ENCODE measurements around the gene ASCL2.
"Not testable (repeated sequence)": the region's sequence is repeated elsewhere in the genome, so short reads cannot be mapped to it uniquely, and the experiment has no call there.

ASCL2 gene

GRCh38 chr11:2289350-2289749 is 19.0 kb upstream of the ASCL2 start:
- Histone ChIP-seq H3K27me3 (ENCODE audit: control insufficient read depth, low read length) (no peaks in the 10 kb centered on the region), H4K20me1 (ENCODE audit: control insufficient read depth, insufficient read depth, low read depth, low read length) (no peaks in the 10 kb centered on the region), H3K4me1 (ENCODE audit: control insufficient read depth, low read length) (no peaks in the 10 kb centered on the region), H3K27ac (ENCODE audit: low read depth, low read length) (no peak overlapping the region), H3K9me2 (replicated peaks; ENCODE audit: control insufficient read depth, low read length) (no peaks in the 10 kb centered on the region), H3F3A (ENCODE audit: control insufficient read depth, insufficient read depth) (no peaks in the 10 kb centered on the region), H3K36me3 (ENCODE audit: control insufficient read depth, low read length) (no peaks in the 10 kb centered on the region), H3K9me3 (ENCODE audit: control insufficient read depth, insufficient read depth, low read length) (no peaks in the 10 kb centered on the region), H3K4me2 (ENCODE audit: low read length) (no peak overlapping the region), H3K79me2 (ENCODE audit: control insufficient read depth, low read length) (no peaks in the 10 kb centered on the region), H3K4me3 (ENCODE audit: low read length) (no peak overlapping the region)
- TF ChIP-seq EZH2phosphoT487 (IDR thresholded peaks at IDR 0.05; ENCODE audit: borderline replicate concordance, low read length) (no peak), CTCF (IDR thresholded peaks at IDR 0.05; ENCODE audit: low read depth, low read length, poor library complexity, severe bottlenecking) (no peak)

GRCh38 chr11:2287091-2287490 is 16.7 kb upstream of the ASCL2 start:
- Histone ChIP-seq H3K4me3 (ENCODE audit: low read length) (no peak overlapping the region), H3K4me2 (ENCODE audit: low read length) (no peak overlapping the region)

GRCh38 chr11:2286350-2286749 is 16.0 kb upstream of the ASCL2 start:
- H3K9me2 ChIP-seq (replicated peaks; ENCODE audit: control insufficient read depth, low read length); H3K79me2 ChIP-seq (ENCODE audit: control insufficient read depth, low read length); H3K4me1 ChIP-seq (ENCODE audit: control insufficient read depth, low read length); H3F3A ChIP-seq (ENCODE audit: control insufficient read depth, insufficient read depth); H3K27ac ChIP-seq (ENCODE audit: low read depth, low read length); H4K20me1 ChIP-seq (ENCODE audit: control insufficient read depth, insufficient read depth, low read depth, low read length); H3K4me2 ChIP-seq (ENCODE audit: low read length); H3K4me3 ChIP-seq (ENCODE audit: low read length); H3K36me3 ChIP-seq (ENCODE audit: control insufficient read depth, low read length); H3K27me3 ChIP-seq (ENCODE audit: control insufficient read depth, low read length); H3K9me3 ChIP-seq (ENCODE audit: control insufficient read depth, insufficient read depth, low read length): not testable (repeated sequence)

More at GRCh38 chr11:2287091-2287490, 16.7 kb upstream of the ASCL2 start:
- Histone ChIP-seq H3K36me3 (ENCODE audit: control insufficient read depth, low read length) (no peaks in the 10 kb centered on the region), H3K27me3 (ENCODE audit: control insufficient read depth, low read length) (peaks cover 3% of the 10 kb centered on the region; the same call in 1 of the 2 replicates), H3K4me1 (ENCODE audit: control insufficient read depth, low read length) (no peaks in the 10 kb centered on the region), H3K9me2 (replicated peaks; ENCODE audit: control insufficient read depth, low read length) (no peaks in the 10 kb centered on the region), H3K79me2 (ENCODE audit: control insufficient read depth, low read length) (no peaks in the 10 kb centered on the region), H3F3A (ENCODE audit: control insufficient read depth, insufficient read depth) (no peaks in the 10 kb centered on the region), H4K20me1 (ENCODE audit: control insufficient read depth, insufficient read depth, low read depth, low read length) (no peaks in the 10 kb centered on the region), H3K9me3 (ENCODE audit: control insufficient read depth, insufficient read depth, low read length) (no peaks in the 10 kb centered on the region), H3K27ac (ENCODE audit: low read depth, low read length) (no peak overlapping the region)
- TF ChIP-seq EZH2phosphoT487 (IDR thresholded peaks at IDR 0.05; ENCODE audit: borderline replicate concordance, low read length) (no peak), CTCF (IDR thresholded peaks at IDR 0.05; ENCODE audit: low read depth, low read length, poor library complexity, severe bottlenecking) (no peak)

GRCh38 chr11:2280208-2280607 is 9.8 kb upstream of the ASCL2 start:
- TF ChIP-seq CTCF (IDR thresholded peaks at IDR 0.05; ENCODE audit: low read depth, low read length, poor library complexity, severe bottlenecking) (no peak), EZH2phosphoT487 (IDR thresholded peaks at IDR 0.05; ENCODE audit: borderline replicate concordance, low read length) (no peak)
- Histone ChIP-seq H3K27me3 (ENCODE audit: control insufficient read depth, low read length) (peaks cover 25% of the 10 kb centered on the region), H3K9me3 (ENCODE audit: control insufficient read depth, insufficient read depth, low read length) (no peaks in the 10 kb centered on the region), H3K79me2 (ENCODE audit: control insufficient read depth, low read length) (no peaks in the 10 kb centered on the region), H3K4me3 (ENCODE audit: low read length) (no peak overlapping the region), H3K9me2 (replicated peaks; ENCODE audit: control insufficient read depth, low read length) (no peaks in the 10 kb centered on the region), H3K27ac (ENCODE audit: low read depth, low read length) (no peak overlapping the region), H3K4me2 (ENCODE audit: low read length) (no peak overlapping the region), H3F3A (ENCODE audit: control insufficient read depth, insufficient read depth) (no peaks in the 10 kb centered on the region), H3K36me3 (ENCODE audit: control insufficient read depth, low read length) (no peaks in the 10 kb centered on the region), H4K20me1 (ENCODE audit: control insufficient read depth, insufficient read depth, low read depth, low read length) (no peaks in the 10 kb centered on the region), H3K4me1 (ENCODE audit: control insufficient read depth, low read length) (no peaks in the 10 kb centered on the region)
